HCT116 (cell line): ENCODE results near the gene CORO2B. TPM values are rescaled to one million over a fixed set of nuclear protein-coding genes. Genes with fewer than 3 reads are reported as not detected.

Source experiments
- ATAC-seq: fragments of 200-7000 bp; cut with Tn5 transposase; 2 replicates; pipeline ENCODE4 v1.9.1; 2020; ENCODE audit warnings: mild to moderate bottlenecking, moderate library complexity
- BruUV-seq: library from RNA; stranded (reverse); fragments of 400-500 nt; replicated peaks from 2 replicates; lab custom pipeline; 2021; lab: Mats Ljungman, UMichigan
- CTCF ChIA-PET: fragments of 300-600 bp; sonication (Branson Sonifier 250); formaldehyde crosslinking; loops from one replicate; lab custom pipeline; 2021; ENCODE audit warnings: antibody characterized with exemption; lab: Charles Lee
- POLR2A ChIA-PET: fragments of 300-600, 350-600 bp; sonication (Branson Sonifier 250); formaldehyde crosslinking; loops from one replicate; lab custom pipeline; 2021; ENCODE audit warnings: antibody characterized with exemption; lab: Charles Lee
- RAD21 ChIA-PET, 2 experiments: fragments of 300-600 bp; sonication (Branson Sonifier 250); formaldehyde crosslinking; loops; one replicate each; lab custom pipeline; 2023; ENCODE audit warnings: low total read pairs in 2 of 2; ENCODE audit not compliant: uncharacterized antibody in 2 of 2, unreplicated experiment in 2 of 2, low non-redundant PET in 1 of 2; lab: Charles Lee
- DNase-seq: peaks from one replicate; pipeline ENCODE4 v3.0.0-alpha.2; 2010; ENCODE audit warnings: low read depth, low spot score
- H2AFZ ChIP-seq: fragments of 200-600 bp; shearing (Covaris generic), sonication (generic); 2 replicates; pipeline ENCODE4 v1.6.1; 2017; ENCODE audit warnings: low read depth, mixed run types, mixed read lengths, antibody characterized with exemption, low read length; ENCODE audit not compliant: poor library complexity, severe bottlenecking
- H3K27ac ChIP-seq: 2 replicates; pipeline ENCODE4 v1.5.1; 2012; ENCODE audit warnings: low read depth, low read length
- H3K27me3 ChIP-seq: fragments of 200-600 bp; sonication (generic); 2 replicates; pipeline ENCODE4 v1.6.1; 2016; ENCODE audit warnings: mixed run types, low read length, mixed read lengths; ENCODE audit not compliant: insufficient read depth
- H3K36me3 ChIP-seq, 2 experiments: fragments of 200-500 bp in 1 of 2; fragments of 200-600 bp in 1 of 2; sonication (Bioruptor generic) in 1 of 2; sonication (generic) in 1 of 2; 2 replicates each; pipeline versions ENCODE4 v1.5.1 to v1.6.1; 2014 to 2016; ENCODE audit warnings: low read length in 2 of 2, inconsistent platforms in 1 of 2, mixed read lengths in 1 of 2, mixed run types in 1 of 2; ENCODE audit not compliant: insufficient read depth in 2 of 2, control insufficient read depth in 1 of 2
- H3K4me1 ChIP-seq, 2 experiments: fragments of 200-600 bp in 1 of 2; sonication (generic) in 1 of 2; 2 replicates each; pipeline versions ENCODE4 v1.5.1 to v1.6.1; 2012 to 2017; ENCODE audit warnings: low read length in 2 of 2, inconsistent platforms in 1 of 2, mild to moderate bottlenecking in 1 of 2, mixed read lengths in 1 of 2, mixed run types in 1 of 2, moderate library complexity in 1 of 2; ENCODE audit not compliant: insufficient read depth in 2 of 2, control insufficient read depth in 1 of 2
- H3K4me2 ChIP-seq: fragments of 200-600 bp; sonication (generic); 2 replicates; pipeline ENCODE4 v1.6.1; 2017; ENCODE audit warnings: mixed run types, low read length, mixed read lengths
- H3K4me3 ChIP-seq, 2 experiments: fragments of 200-600 bp in 1 of 2; sonication (generic) in 1 of 2; replicated peaks in 1 of 2; 2 replicates each; pipeline ENCODE4 v1.5.1; 2011 to 2016; ENCODE audit warnings: low read length in 2 of 2, control low read depth in 1 of 2, low read depth in 1 of 2, mild to moderate bottlenecking in 1 of 2, mixed read lengths in 1 of 2, mixed run types in 1 of 2
- H3K79me2 ChIP-seq: fragments of 200-600 bp; sonication (generic); 2 replicates; pipeline ENCODE4 v1.6.1; 2017; ENCODE audit warnings: mild to moderate bottlenecking, mixed run types, low read length, moderate library complexity, mixed read lengths; ENCODE audit not compliant: insufficient read depth
- H3K9ac ChIP-seq: fragments of 200-600 bp; sonication (generic); 2 replicates; pipeline ENCODE4 v1.6.1; 2016; ENCODE audit warnings: low read length, mixed read lengths
- H3K9me2 ChIP-seq: fragments of 200-600 bp; sonication (generic), shearing (Covaris generic); 2 replicates; pipeline ENCODE4 v1.6.1; 2017; ENCODE audit warnings: mixed run types, mild to moderate bottlenecking, moderate library complexity; ENCODE audit not compliant: insufficient read depth
- H3K9me3 ChIP-seq, 2 experiments: fragments of 200-500 bp in 1 of 2; fragments of 200-600 bp in 1 of 2; sonication (Bioruptor generic) in 1 of 2; sonication (generic) in 1 of 2; 2 replicates each; pipeline ENCODE4 v1.6.1; 2014 to 2017; ENCODE audit warnings: low read length in 2 of 2, mixed read lengths in 2 of 2, inconsistent platforms in 1 of 2, low read depth in 1 of 2, mild to moderate bottlenecking in 1 of 2, mixed run types in 1 of 2, moderate library complexity in 1 of 2; ENCODE audit not compliant: control insufficient read depth in 1 of 2, insufficient read depth in 1 of 2
- H4K20me1 ChIP-seq: fragments of 200-600 bp; sonication (generic), shearing (Covaris generic); 2 replicates; pipeline ENCODE4 v1.6.1; 2017; ENCODE audit warnings: mixed run types, mild to moderate bottlenecking, moderate library complexity; ENCODE audit not compliant: insufficient read depth
- CEBPB ChIP-seq: IDR thresholded peaks from 2 replicates; pipeline ENCODE4 v1.6.1; 2012; ENCODE audit warnings: low read depth
- CTCF ChIP-seq, 3 experiments: fragments of 200-600 bp in 1 of 3; sonication (generic) in 1 of 3; IDR thresholded peaks in 2 of 3; conservative IDR thresholded peaks in 1 of 3; 2 replicates each; pipeline ENCODE4 v1.5.1; 2012 to 2017; ENCODE audit warnings: low read depth in 2 of 3, low read length in 2 of 3, antibody characterized with exemption in 1 of 3, borderline replicate concordance in 1 of 3, control low read depth in 1 of 3, mild to moderate bottlenecking in 1 of 3, mixed read lengths in 1 of 3, mixed run types in 1 of 3, moderate library complexity in 1 of 3; ENCODE audit not compliant: insufficient read depth in 1 of 3
- ELF1 ChIP-seq: IDR thresholded peaks from 2 replicates; pipeline ENCODE4 v1.6.1; 2012; ENCODE audit warnings: low read depth, borderline replicate concordance
- EZH2 ChIP-seq: fragments of 200-600 bp; sonication (generic); IDR thresholded peaks from 2 replicates; pipeline ENCODE4 v1.6.1; 2017; ENCODE audit warnings: antibody characterized with exemption, mixed run types
- FOSL1 ChIP-seq: IDR thresholded peaks from 2 replicates; pipeline ENCODE4 v1.6.1; 2012; ENCODE audit warnings: low read depth
- POLR2A ChIP-seq: IDR thresholded peaks from 2 replicates; pipeline ENCODE4 v1.7.0; 2011; ENCODE audit warnings: borderline replicate concordance; ENCODE audit not compliant: insufficient read depth, insufficient read length; ENCODE audit errors: extremely low read depth
- RAD21 ChIP-seq: IDR thresholded peaks from 2 replicates; pipeline ENCODE4 v1.6.1; 2012; ENCODE audit warnings: low read depth, mild to moderate bottlenecking
- SIN3A ChIP-seq: IDR thresholded peaks from 2 replicates; pipeline ENCODE4 v1.6.1; 2012; ENCODE audit warnings: low read depth
- SRF ChIP-seq: IDR thresholded peaks from 2 replicates; pipeline ENCODE4 v1.6.1; 2012; ENCODE audit warnings: low read depth
- TCF7L2 ChIP-seq: IDR thresholded peaks from 2 replicates; pipeline ENCODE4 v1.7.0; 2011; ENCODE audit warnings: borderline replicate concordance, inconsistent platforms; ENCODE audit not compliant: insufficient read depth, insufficient read length; ENCODE audit errors: extremely low read depth
- ZNF274 ChIP-seq: fragments of 200-500 bp; sonication (Bioruptor generic); IDR thresholded peaks from 2 replicates; pipeline ENCODE4 v1.6.1; 2014; ENCODE audit warnings: mild to moderate bottlenecking, low read depth, low read length, inconsistent platforms
- intact Hi-C: fragments of 100-400 bp; cut with micrococcal nuclease; formaldehyde crosslinking; loops from 2 replicates; pipeline ENCODE4 v1.10.0; 2022
- total RNA-seq: library from RNA; stranded (reverse); gene quantifications from one replicate; pipeline ENCODE4 v1.2.1, GENCODE V29; 2021; ENCODE audit not compliant: unreplicated experiment

CORO2B gene
- total RNA-seq, 1 experiment from 2014 or later: 2.8 TPM

DNA sequence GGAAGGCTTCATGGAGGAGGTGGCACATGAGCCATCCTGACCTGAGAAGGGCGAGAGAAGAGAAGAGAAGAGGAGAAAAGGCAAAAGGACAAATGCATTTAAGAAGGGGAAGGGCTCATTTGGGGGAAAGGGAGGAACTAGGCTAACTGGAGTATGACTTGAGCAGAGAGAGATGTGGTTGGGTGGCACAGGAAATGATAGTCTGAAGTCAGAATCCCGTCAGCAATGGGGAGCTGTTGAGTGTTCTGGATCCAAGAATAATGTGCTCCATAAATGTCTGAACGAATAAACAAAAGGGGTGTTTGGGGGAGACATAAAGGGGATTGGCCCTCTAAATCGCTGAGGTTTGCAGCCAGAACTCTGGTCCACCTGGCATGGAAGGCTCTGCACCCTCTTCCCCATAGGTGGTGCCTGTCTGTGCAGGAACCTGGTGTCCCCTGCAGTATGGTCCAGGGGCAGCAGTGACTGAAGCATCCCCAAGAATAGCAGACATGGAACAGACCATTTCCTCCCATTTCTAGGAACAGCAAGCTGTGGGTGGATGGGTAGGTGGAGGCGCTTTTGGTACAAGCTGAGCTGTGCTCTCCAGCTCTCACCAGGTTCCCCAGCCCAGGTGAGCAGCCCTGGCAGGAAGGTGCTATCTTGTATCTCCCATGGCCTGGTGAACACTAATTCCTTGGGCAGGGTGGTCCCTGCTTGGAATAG lies 15.2 kb downstream of the CORO2B start:
- intact Hi-C loops: no loop called here
- ChIA-PET POLR2A (interaction anchor here (0.5 kb wide), 1 partner anchor 752 kb away, joined by 5 read pairs; no protein-coding TSS in a partner anchor), CTCF (no interaction called here)

More for the DNA sequence above, 15.2 kb downstream of the CORO2B start:
- no peak for TF ChIP-seq FOSL1
- no peak for TF ChIP-seq CTCF (IDR thresholded peaks at IDR 0.05 in 2 of 3, conservative IDR thresholded peaks at IDR 0.05 in 1 of 3; ENCODE audit: borderline replicate concordance in 1 of 3, insufficient read depth in 1 of 3, low read depth in 2 of 3, low read length in 2 of 3)
- TF ChIP-seq SIN3A: no peak
- no peak for TF ChIP-seq RAD21
- no peak for TF ChIP-seq CEBPB
- TF ChIP-seq SRF: no peak
- no peak for TF ChIP-seq EZH2
- no peak for TF ChIP-seq ELF1
- TF ChIP-seq POLR2A: no peak
- TF ChIP-seq TCF7L2: no peak
- no peak for TF ChIP-seq ZNF274
- Histone ChIP-seq H3K27ac (no peak overlapping the region), H3K4me1 (peaks cover 0 to 3% of the 10 kb centered on the region in 2 experiments; a peak in 1 of 4 replicates), H3K9ac (no peak overlapping the region), H3K9me2 (no peaks in the 10 kb centered on the region), H2AFZ (no peak overlapping the region), H3K36me3 (no peaks in the 10 kb centered on the region), H3K9me3 (no peaks in the 10 kb centered on the region), H3K4me2 (no peak overlapping the region), H3K4me3 (no peak overlapping the region), H3K27me3 (no peaks in the 10 kb centered on the region), H4K20me1 (no peaks in the 10 kb centered on the region), H3K79me2 (no peaks in the 10 kb centered on the region)
- no peak for ATAC-seq
- DNase-seq: no peak
- no TSS peak for BruUV-seq
- RAD21 ChIA-PET: no interaction called here
